GM23338 (cell line): ENCODE data around the gene NRF1.

ENCODE experiments used
- CREB1 ChIP-seq: fragments of 250-450 bp; sonication (Bioruptor Pico); IDR thresholded peaks from 2 replicates; pipeline ENCODE4 v1.5.0; 2020; ENCODE audit warnings: low read depth, mild to moderate bottlenecking, moderate library complexity
- EZH2 ChIP-seq: fragments of 200-600 bp; sonication (generic); IDR thresholded peaks from one replicate; pipeline ENCODE4 v1.8.0; 2017; ENCODE audit warnings: antibody characterized with exemption, mild to moderate bottlenecking, low read depth; ENCODE audit not compliant: unreplicated experiment
- EZH2phosphoT487 ChIP-seq: fragments of 200-600 bp; sonication (generic); IDR thresholded peaks from one replicate; pipeline ENCODE4 v1.8.1; 2018; ENCODE audit warnings: antibody characterized with exemption; ENCODE audit not compliant: unreplicated experiment
- JUNB ChIP-seq: IDR thresholded peaks from one replicate; pipeline ENCODE4 v1.6.1; 2016; ENCODE audit warnings: antibody characterized with exemption; ENCODE audit not compliant: unreplicated experiment
- POLR2AphosphoS5 ChIP-seq: IDR thresholded peaks from 2 replicates; pipeline ENCODE4 v1.6.1; 2016; ENCODE audit warnings: antibody characterized with exemption, low read depth
- ZNF114 ChIP-seq: fragments of 250-450 bp; sonication (Bioruptor Pico); IDR thresholded peaks from 2 replicates; pipeline ENCODE4 v1.5.0; 2020; ENCODE audit warnings: mild to moderate bottlenecking, moderate library complexity
- ZNF331 ChIP-seq: fragments of 250-450 bp; sonication (Bioruptor Pico); IDR thresholded peaks from 2 replicates; pipeline ENCODE4 v1.5.0; 2020; ENCODE audit warnings: low read depth, mild to moderate bottlenecking, moderate library complexity
- TF ChIP-seq, protein P1 (sequence below), 2 experiments: fragments of 200-600 bp in 1 of 2; sonication (generic) in 1 of 2; conservative IDR thresholded peaks; 2 replicates each; pipeline versions ENCODE4 v1.5.1 to v1.6.1; 2016 to 2017; ENCODE audit warnings: antibody characterized with exemption in 2 of 2, low read depth in 2 of 2, mild to moderate bottlenecking in 2 of 2, moderate library complexity in 1 of 2
- TF ChIP-seq, protein P2 (sequence below): IDR thresholded peaks from one replicate; pipeline ENCODE4 v1.6.1; 2018; ENCODE audit warnings: antibody characterized with exemption; ENCODE audit not compliant: unreplicated experiment
- TF ChIP-seq, protein P3 (sequence below): fragments of 250-450 bp; sonication (Bioruptor Pico); IDR thresholded peaks from 2 replicates; pipeline ENCODE4 v1.5.0; 2020; ENCODE audit warnings: mild to moderate bottlenecking, moderate library complexity

DNA sequence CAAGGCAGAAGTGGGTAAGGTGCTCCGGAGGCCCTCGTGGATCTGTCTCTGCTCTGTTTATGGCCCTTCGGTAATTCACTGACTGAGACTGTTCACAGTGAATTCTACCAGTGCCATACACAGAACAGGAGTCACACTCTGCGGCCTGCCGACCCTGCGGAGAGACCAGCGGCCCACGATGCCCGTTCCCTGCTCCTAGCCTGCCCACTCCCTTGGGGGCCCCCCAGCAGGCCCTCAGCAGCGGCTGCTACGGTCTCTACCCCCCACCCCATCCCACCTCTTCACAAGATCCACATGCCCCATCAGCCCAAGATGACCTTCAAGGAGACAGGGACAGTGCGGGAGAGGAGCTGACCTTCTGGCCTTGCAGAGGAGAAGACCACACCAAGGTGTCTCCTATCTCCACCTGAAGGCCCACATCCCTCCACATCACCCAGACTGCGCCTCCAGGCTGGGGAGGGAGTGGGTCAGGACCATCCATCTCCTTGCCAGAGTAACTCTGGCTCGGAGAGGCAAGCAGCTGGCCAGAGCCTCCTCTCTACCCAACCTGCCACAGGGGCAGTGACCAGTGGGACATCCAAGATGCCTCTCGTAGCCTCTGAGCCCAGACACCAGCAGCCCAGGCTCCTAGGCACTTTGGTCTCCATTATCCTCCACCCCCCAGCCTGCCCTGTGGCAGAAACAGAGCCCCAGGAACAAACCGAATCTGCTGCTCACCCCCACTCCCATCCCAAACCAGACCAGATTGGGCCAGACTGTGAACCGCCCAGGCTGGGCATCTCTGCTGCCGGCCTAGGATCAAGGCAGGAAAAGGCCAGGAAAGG lies 163.6 kb downstream of the NRF1 start:
- TF ChIP-seq, protein P1, sequence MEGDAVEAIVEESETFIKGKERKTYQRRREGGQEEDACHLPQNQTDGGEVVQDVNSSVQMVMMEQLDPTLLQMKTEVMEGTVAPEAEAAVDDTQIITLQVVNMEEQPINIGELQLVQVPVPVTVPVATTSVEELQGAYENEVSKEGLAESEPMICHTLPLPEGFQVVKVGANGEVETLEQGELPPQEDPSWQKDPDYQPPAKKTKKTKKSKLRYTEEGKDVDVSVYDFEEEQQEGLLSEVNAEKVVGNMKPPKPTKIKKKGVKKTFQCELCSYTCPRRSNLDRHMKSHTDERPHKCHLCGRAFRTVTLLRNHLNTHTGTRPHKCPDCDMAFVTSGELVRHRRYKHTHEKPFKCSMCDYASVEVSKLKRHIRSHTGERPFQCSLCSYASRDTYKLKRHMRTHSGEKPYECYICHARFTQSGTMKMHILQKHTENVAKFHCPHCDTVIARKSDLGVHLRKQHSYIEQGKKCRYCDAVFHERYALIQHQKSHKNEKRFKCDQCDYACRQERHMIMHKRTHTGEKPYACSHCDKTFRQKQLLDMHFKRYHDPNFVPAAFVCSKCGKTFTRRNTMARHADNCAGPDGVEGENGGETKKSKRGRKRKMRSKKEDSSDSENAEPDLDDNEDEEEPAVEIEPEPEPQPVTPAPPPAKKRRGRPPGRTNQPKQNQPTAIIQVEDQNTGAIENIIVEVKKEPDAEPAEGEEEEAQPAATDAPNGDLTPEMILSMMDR (conservative IDR thresholded peaks at IDR 0.05; ENCODE audit: low read depth in 2 of 2): no peak
- TF ChIP-seq, protein P2, sequence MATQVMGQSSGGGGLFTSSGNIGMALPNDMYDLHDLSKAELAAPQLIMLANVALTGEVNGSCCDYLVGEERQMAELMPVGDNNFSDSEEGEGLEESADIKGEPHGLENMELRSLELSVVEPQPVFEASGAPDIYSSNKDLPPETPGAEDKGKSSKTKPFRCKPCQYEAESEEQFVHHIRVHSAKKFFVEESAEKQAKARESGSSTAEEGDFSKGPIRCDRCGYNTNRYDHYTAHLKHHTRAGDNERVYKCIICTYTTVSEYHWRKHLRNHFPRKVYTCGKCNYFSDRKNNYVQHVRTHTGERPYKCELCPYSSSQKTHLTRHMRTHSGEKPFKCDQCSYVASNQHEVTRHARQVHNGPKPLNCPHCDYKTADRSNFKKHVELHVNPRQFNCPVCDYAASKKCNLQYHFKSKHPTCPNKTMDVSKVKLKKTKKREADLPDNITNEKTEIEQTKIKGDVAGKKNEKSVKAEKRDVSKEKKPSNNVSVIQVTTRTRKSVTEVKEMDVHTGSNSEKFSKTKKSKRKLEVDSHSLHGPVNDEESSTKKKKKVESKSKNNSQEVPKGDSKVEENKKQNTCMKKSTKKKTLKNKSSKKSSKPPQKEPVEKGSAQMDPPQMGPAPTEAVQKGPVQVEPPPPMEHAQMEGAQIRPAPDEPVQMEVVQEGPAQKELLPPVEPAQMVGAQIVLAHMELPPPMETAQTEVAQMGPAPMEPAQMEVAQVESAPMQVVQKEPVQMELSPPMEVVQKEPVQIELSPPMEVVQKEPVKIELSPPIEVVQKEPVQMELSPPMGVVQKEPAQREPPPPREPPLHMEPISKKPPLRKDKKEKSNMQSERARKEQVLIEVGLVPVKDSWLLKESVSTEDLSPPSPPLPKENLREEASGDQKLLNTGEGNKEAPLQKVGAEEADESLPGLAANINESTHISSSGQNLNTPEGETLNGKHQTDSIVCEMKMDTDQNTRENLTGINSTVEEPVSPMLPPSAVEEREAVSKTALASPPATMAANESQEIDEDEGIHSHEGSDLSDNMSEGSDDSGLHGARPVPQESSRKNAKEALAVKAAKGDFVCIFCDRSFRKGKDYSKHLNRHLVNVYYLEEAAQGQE: no peak
- no peak for TF ChIP-seq POLR2AphosphoS5
- no peak for TF ChIP-seq EZH2phosphoT487
- no peak for TF ChIP-seq EZH2
- TF ChIP-seq JUNB: no peak
- TF ChIP-seq CREB1 (CRISPR knock-in tag): no peak
- no peak for TF ChIP-seq ZNF331 (CRISPR knock-in tag)
- TF ChIP-seq, protein P3, sequence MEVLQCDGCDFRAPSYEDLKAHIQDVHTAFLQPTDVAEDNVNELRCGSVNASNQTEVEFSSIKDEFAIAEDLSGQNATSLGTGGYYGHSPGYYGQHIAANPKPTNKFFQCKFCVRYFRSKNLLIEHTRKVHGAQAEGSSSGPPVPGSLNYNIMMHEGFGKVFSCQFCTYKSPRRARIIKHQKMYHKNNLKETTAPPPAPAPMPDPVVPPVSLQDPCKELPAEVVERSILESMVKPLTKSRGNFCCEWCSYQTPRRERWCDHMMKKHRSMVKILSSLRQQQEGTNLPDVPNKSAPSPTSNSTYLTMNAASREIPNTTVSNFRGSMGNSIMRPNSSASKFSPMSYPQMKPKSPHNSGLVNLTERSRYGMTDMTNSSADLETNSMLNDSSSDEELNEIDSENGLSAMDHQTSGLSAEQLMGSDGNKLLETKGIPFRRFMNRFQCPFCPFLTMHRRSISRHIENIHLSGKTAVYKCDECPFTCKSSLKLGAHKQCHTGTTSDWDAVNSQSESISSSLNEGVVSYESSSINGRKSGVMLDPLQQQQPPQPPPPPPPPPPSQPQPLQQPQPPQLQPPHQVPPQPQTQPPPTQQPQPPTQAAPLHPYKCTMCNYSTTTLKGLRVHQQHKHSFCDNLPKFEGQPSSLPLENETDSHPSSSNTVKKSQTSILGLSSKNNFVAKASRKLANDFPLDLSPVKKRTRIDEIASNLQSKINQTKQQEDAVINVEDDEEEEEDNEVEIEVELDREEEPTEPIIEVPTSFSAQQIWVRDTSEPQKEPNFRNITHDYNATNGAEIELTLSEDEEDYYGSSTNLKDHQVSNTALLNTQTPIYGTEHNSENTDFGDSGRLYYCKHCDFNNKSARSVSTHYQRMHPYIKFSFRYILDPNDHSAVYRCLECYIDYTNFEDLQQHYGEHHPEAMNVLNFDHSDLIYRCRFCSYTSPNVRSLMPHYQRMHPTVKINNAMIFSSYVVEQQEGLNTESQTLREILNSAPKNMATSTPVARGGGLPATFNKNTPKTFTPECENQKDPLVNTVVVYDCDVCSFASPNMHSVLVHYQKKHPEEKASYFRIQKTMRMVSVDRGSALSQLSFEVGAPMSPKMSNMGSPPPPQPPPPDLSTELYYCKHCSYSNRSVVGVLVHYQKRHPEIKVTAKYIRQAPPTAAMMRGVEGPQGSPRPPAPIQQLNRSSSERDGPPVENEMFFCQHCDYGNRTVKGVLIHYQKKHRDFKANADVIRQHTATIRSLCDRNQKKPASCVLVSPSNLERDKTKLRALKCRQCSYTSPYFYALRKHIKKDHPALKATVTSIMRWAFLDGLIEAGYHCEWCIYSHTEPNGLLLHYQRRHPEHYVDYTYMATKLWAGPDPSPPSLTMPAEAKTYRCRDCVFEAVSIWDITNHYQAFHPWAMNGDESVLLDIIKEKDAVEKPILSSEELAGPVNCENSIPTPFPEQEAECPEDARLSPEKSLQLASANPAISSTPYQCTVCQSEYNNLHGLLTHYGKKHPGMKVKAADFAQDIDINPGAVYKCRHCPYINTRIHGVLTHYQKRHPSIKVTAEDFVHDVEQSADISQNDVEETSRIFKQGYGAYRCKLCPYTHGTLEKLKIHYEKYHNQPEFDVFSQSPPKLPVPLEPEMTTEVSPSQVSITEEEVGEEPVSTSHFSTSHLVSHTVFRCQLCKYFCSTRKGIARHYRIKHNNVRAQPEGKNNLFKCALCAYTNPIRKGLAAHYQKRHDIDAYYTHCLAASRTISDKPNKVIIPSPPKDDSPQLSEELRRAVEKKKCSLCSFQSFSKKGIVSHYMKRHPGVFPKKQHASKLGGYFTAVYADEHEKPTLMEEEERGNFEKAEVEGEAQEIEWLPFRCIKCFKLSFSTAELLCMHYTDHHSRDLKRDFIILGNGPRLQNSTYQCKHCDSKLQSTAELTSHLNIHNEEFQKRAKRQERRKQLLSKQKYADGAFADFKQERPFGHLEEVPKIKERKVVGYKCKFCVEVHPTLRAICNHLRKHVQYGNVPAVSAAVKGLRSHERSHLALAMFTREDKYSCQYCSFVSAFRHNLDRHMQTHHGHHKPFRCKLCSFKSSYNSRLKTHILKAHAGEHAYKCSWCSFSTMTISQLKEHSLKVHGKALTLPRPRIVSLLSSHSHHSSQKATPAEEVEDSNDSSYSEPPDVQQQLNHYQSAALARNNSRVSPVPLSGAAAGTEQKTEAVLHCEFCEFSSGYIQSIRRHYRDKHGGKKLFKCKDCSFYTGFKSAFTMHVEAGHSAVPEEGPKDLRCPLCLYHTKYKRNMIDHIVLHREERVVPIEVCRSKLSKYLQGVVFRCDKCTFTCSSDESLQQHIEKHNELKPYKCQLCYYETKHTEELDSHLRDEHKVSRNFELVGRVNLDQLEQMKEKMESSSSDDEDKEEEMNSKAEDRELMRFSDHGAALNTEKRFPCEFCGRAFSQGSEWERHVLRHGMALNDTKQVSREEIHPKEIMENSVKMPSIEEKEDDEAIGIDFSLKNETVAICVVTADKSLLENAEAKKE (CRISPR knock-in tag): no peak
- TF ChIP-seq ZNF114 (CRISPR knock-in tag): no peak
